Fibroblast of villous mesenchyme (primary cell): Measurements from ENCODE around the gene ZNF84. TPM values are rescaled to one million over a fixed set of nuclear protein-coding genes. Genes with fewer than 3 reads are reported as not detected.

Experiments
- DNase-seq: peaks from one replicate; pipeline ENCODE4 v3.0.0-alpha.2; 2010; ENCODE audit warnings: low read depth
- H3K4me3 ChIP-seq: 2 replicates; pipeline ENCODE4 v1.5.1; 2011; ENCODE audit warnings: low read depth, mild to moderate bottlenecking, low read length
- CTCF ChIP-seq: IDR thresholded peaks from 2 replicates; pipeline ENCODE4 v1.5.1; 2012; ENCODE audit warnings: low read depth, mild to moderate bottlenecking, low read length; ENCODE audit not compliant: insufficient read depth
- total RNA-seq: library from RNA; depleted of rRNA; stranded (reverse); fragments of >200 nt; gene quantifications from 2 replicates; pipeline ENCODE4 v1.2.3, GENCODE V29; 2012

The ZNF84 gene
- total RNA-seq, 1 donor: 25.0 TPM

DNA sequence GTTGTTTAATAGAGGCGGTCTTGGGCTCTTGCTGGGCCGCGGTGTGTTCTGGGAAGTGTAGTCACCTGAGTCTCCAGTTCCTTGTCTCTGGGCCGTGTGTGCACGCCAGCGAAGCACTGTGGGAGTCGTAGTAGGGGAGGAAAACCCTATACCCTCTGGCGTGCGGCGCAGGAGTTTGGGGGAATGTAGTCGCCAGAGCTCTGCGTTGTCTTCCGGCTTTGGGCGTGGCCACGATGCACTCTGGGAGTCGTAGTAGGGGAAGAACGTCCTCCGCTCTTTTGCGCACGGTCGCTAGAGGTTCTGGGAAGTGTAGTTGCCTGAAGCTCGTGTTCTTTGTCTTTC lies 42.7 kb downstream of the ZNF84 start:
- no peak for TF ChIP-seq CTCF
- peak; percentile 100 for DNase-seq
- peak overlapping the region; percentile 87 for H3K4me3 ChIP-seq

- DNase-seq: peak; percentile 99
- TF ChIP-seq CTCF: peak; percentile 26
- H3K4me3 ChIP-seq: peak within 1 kb of the TSS; percentile 87
Measured at GRCh38 chr12:133080368-133081158, 43.3 kb downstream of the ZNF84 start, which contains the start of gene ZNF140. Gene ZNF140, plus strand, starts transcription at chr12:133080923. Its CDS starts 398 bp downstream, at chr12:133081321.

DNA sequence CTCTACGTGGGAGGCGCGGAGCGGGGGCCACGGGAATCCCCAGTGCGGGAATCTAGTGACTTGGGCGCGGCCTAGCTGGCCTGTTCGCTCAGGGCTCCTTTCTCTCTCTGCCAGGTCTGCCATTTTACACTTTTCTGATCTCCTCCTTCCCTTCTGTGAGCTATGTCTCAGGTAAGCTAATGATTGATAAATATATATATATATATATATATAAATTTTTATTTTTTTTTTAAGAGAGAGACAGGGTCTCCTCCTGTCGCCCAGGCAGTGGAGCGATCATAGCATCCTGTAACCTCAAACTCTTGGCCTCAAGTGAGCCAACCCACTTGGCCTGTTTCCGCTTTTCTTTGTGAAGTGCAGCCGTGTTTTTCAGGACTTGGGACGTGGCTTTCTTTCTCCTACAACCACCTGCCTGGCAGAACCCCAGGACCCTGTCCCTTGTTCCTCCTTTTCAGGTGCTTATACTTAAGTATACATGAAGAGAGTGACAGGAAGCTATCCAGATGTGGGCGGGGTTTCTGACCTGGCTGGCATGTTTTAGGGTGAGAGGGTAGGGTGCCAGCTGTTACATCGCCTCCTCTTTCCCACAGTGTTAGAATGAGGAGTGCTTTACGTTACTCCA lies 44.0 kb downstream of the ZNF84 start:
- DNase-seq: no peak
- TF ChIP-seq CTCF: no peak
- H3K4me3 ChIP-seq: peak overlapping the region; percentile 87

- DNase-seq: no peak
- no peak overlapping the region for H3K4me3 ChIP-seq
- TF ChIP-seq CTCF: no peak
Measured at GRCh38 chr12:133083345-133083744, 46.0 kb downstream of the ZNF84 start.

DNA sequence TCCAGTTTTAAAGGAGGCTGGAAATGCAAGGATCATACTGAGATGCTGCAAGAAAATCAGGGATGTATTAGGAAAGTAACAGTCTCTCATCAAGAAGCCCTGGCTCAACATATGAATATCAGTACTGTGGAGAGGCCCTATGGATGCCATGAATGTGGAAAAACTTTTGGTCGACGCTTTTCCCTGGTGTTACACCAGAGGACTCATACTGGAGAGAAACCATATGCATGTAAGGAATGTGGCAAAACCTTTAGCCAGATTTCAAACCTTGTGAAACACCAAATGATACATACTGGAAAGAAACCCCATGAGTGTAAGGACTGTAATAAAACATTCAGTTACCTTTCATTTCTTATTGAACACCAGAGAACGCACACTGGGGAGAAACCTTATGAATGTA lies 68.3 kb downstream of the ZNF84 start:
- DNase-seq: peak; percentile 8
- H3K4me3 ChIP-seq: no peak overlapping the region
- TF ChIP-seq CTCF: no peak

DNA sequence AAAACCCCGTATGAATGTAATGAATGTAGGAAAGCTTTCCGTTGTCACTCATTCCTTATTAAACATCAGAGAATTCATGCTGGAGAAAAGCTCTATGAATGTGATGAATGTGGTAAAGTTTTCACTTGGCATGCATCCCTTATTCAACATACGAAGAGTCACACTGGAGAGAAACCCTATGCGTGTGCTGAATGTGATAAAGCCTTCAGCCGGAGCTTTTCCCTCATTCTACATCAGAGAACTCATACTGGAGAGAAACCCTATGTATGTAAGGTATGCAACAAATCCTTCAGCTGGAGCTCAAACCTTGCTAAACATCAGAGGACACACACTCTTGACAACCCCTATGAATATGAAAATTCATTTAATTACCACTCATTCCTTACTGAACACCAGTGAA lies 68.9 kb downstream of the ZNF84 start:
- no peak overlapping the region for H3K4me3 ChIP-seq
- DNase-seq: peak; percentile 13
- no peak for TF ChIP-seq CTCF
